Measurements from ENCODE around the gene FAM222A.

FAM222A gene

DNA sequence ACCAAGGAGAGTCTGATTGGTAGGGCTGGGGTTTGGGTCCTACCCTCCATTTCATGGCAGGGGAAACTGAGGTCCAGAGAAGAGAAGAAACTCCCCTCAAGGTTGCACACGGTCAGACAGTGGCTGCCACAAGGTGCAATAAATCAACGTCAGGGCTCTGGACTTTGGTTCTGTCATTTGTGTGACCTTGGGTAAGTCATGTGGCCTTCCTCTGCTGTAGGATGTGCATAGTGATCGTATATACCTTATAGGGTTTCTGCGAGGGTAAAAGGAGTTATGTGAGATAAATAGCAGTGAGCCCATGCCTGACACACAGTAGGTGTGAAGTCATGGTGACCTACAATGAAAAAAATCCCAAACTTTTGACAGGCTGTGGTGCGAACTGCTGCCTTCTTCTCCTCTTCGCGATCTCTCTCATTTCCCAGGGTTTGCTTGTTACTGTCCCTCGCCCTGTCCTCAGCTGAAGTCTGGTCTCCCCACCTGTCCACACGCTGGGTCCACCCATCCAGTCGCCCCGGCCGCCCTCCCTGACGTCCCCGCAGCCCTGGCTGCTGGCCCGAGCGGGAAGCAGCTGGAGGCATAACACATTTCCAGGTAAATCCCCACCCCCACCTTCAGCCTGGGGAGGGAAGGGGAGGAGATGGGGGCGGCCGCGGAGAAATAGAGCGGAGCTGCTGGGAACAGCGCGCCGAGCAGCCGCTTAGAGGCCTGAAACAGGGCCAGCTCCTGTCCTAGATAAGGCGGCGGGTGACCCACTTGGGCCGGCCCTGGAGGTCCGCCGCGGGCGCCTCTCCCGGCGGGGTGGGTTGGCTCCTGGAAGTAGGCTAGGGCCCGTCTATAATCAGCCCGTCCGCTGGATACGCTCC, 1.8 kb upstream of the FAM222A start:
- no peak for DNase-seq

GRCh38 chr12:109714141-109714912, 702 bp downstream of the FAM222A start:
- peak; percentile 50 for DNase-seq

DNA sequence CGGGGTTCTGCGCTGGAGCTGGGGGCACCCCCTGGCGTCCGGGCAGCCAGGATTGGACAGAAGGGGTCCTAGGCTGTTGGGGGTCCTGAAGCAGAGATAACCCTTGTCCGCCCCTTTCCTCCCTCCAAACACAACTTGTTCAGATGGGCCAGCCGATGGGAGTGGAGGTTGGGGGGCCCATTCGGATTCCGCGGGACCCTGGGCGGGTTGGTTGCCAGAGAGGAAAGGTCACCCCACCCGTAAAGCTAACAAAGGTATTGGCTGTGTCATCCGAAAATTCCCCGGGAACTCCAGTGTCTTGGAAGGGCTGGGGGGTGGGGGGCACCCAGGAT, 1.3 kb downstream of the FAM222A start:
- no peak for DNase-seq

GRCh38 chr12:109715310-109716091, 1.9 kb downstream of the FAM222A start:
- DNase-seq: no peak

- no peak for DNase-seq
These were observed 2.5 kb downstream of the FAM222A start for GRCh38 chr12:109716092-109716479.

DNA sequence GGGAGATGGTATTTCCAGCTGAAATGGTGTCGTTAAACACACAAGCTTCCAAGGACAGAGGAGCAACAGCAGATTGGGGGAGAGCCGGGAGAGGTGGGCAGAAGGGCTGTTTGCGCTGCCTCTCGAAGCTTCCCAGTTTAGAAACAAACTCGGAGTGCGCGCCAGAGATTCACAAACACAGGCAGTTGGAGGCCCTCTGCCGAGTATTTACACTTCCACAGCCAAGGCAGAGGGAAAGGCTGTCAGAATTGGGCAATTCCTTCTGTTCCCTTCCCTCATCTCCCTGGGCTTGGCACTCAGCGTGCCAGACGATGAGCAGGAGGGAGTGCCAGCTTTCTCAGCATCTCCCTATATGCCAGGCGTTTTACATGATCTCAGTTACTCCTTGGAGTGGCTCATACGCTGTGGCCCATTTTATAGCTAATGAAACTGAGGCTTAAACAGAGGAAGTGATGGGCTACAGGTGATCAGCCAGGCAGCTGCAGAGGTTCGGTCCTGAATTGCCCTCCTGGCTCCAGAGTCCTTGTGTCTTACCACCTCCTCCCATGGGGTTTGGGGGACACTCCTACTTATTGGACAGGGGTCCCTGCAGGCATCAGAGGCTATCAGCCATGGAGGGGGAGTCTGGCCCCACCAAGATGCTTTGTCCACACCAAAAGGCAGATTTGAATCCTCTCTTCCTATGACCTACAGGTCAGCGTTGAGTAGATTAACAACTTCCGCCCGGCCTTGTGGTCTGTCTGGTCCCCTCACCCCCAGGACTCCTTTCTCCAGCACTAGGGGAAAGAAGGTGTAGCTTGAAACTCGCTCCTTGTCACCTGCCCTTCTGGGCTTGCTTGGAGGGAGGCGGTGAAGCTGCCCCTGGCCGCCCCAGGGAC, 3.1 kb downstream of the FAM222A start:
- DNase-seq: no peak

GRCh38 chr12:109717390-109718357, 4.0 kb downstream of the FAM222A start:
- no peak for DNase-seq

GRCh38 chr12:109718390-109718789, 4.8 kb downstream of the FAM222A start:
- DNase-seq: no peak

DNA sequence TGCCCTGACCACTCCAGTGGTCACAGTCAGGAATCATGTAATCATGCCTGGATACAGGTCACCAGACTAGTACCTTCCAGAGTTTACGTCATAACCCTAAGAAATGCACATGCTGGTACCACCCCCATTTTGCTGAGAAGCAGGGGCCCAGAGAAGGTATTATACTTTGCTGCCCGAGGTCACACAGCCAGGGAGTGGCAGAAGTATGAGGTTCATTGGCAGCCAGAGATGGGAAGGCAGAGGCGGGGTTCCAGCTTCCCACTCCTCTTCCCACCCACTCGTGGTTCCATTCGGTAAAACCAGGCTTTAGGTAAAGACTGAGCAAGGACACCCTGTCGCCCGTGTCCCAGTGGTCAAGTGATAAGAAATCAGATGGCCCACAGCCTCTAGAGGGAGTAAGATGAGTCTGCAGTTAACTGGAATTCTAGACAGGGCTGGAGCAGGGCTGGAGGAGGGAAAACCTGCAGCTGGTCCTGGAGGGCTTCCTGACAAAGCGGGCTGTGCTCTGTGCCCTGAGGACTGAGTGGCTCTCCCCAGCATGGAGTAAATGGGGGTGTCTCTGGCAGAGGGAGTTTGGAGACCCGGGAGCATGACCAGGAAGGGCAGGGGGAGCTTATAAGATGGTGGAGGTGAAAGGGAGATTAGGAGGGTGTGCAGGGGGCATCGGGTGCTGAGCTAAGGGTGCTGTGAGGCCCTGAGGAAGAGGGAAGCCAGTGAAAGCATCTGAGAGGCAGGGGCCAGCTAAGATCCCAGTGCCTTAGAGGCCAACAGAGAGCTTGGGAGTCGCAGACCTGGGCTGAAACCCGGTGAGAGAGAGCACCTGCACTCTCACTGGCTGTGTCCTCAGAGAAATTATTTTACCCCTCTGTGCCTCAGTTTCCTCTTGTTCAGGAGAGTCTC, 5.7 kb downstream of the FAM222A start:
- DNase-seq: no peak

GRCh38 chr12:109720152-109720856, 6.7 kb downstream of the FAM222A start:
- no peak for DNase-seq

- DNase-seq: no peak
These were observed 7.2 kb downstream of the FAM222A start for GRCh38 chr12:109720857-109721189.

DNA sequence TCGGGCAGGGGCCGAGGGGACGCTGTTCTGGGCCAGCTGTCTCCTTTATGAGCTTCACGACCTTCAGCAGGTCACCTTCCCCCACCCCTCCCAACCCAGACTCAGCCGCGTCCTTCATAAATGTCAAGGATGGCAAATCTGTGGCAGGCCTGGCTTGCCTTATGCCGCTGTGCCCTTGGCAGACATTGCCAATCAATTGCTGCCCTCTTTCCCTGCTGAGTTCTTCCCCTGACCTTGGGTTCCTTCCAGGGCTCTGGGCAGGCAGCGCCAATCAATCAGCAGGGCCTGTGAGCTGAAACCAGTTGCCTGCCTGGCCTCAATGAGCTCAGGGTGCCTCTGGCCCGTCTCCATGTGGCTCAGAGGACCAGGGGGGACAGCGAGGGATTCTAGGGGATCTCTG, 7.7 kb downstream of the FAM222A start:
- no peak for DNase-seq

DNA sequence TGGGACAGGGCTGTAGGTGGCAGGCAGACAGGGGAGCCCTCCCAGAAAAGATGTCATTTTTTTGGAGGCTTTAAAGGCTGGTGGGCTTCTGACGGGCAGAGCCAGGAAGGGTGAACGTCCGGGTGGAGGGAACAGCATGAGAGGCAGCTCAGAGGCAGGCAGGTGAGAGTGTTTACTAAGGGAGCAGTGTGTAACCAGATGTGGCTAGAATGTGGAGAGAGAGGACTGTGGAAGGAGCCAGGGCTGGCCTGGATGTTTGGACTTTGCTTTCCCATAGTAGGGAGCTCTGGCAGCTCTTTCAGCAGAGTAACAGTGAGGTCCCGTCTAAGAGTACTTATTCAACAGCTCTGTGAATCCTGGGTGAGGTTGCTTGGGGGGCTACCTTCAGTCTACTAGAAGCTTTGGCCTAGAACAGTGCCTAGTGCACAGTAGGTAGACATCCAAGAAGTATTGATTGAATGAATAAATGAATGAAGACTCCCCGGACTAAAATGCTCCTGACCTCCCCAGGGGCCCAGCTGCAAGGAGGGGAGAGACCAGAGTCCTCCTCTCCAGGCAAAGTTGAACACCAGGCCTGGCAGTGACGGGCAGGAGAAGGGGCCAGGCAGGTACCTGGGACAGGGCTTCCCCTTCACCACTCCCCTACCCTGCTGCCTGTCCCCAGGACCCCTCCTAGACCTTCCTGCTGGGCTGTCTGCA, 8.5 kb downstream of the FAM222A start:
- no peak for DNase-seq

- DNase-seq: no peak
These were observed 9.1 kb downstream of the FAM222A start for GRCh38 chr12:109722721-109723094.

DNA sequence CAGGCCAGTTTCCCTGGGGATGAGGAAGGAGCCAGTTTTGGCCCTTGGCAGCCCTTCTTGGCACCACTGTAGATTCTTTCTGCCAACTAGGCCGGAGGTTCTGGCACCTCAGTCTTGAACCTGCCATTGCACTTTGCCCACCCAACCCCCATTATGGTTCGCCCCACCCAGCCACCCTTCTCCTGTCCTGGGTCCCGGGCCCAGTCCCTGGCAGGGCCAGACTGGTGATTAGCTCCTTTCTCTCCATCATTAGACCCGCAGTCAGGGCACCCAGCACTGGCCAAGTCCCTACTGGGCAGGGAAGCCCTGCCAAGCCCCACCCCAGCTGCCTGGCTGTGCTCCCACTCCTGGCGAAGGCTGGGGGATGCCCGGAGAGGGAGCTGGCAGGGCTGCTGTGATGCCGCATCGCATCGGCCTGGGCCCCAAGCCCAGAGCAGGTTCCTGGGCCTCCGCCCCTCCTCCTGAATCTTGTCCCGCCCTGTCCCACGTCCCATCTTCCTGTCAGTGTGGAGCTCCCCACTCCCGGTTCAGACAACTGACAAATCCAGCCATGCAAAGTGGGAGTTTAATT, 9.8 kb downstream of the FAM222A start:
- DNase-seq: no peak

- DNase-seq: no peak
These were observed 10.8 kb downstream of the FAM222A start for GRCh38 chr12:109724321-109724892.

- DNase-seq: no peak
These were observed 11.9 kb downstream of the FAM222A start for GRCh38 chr12:109725321-109726105.
